Measurements from ENCODE around the gene MAP9. TPM values are rescaled to one million over a fixed set of nuclear protein-coding genes. Genes with fewer than 3 reads are reported as not detected.

Gene MAP9
- total and polyA plus RNA-seq, 3 donors from 2014 or later, result 3.0 to 32.4 (median 24.7) TPM

DNA sequence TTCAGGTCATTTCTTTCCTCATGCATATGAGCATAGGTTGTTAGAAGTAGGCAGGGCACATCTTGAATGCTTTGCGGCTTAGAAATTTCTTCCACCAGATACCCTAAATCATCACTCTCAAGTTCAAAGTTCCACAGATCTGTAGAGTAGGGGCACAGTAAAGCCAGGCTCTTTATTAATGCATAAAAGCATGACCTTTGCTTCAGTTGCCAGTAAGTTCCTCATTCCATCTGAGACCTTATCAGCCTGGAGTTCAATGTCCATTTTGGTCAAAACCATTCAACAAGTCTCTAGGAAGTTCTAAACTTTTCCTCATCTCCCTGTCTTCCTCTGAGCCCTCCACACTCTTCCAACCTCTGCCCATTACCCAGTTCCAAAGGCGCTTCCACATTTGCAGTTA, 77.7 kb downstream of the MAP9 start:
- Histone ChIP-seq H3K27me3 (no peaks in the 10 kb centered on the region), H3K27ac (no peak overlapping the region), H3K9me3 (no peaks in the 10 kb centered on the region), H3K4me1 (no peaks in the 10 kb centered on the region), H3K36me3 (ENCODE audit: low read depth, missing control alignments) (no peaks in the 10 kb centered on the region), H3K4me3 (no peak overlapping the region)
- no peak for TF ChIP-seq POLR2A (IDR thresholded peaks at IDR 0.05)
- TF ChIP-seq, protein P1, sequence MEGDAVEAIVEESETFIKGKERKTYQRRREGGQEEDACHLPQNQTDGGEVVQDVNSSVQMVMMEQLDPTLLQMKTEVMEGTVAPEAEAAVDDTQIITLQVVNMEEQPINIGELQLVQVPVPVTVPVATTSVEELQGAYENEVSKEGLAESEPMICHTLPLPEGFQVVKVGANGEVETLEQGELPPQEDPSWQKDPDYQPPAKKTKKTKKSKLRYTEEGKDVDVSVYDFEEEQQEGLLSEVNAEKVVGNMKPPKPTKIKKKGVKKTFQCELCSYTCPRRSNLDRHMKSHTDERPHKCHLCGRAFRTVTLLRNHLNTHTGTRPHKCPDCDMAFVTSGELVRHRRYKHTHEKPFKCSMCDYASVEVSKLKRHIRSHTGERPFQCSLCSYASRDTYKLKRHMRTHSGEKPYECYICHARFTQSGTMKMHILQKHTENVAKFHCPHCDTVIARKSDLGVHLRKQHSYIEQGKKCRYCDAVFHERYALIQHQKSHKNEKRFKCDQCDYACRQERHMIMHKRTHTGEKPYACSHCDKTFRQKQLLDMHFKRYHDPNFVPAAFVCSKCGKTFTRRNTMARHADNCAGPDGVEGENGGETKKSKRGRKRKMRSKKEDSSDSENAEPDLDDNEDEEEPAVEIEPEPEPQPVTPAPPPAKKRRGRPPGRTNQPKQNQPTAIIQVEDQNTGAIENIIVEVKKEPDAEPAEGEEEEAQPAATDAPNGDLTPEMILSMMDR (IDR thresholded peaks at IDR 0.05), result no peak
- 97 to 100% methylated on average over 2 of the region's 2 CpGs for WGBS, 2 donors
- intact Hi-C loops (cut with DNase I; ENCODE audit: low total_unique reads), result no loop called here
- no peak for DNase-seq

Small RNA genes lying within 50 kb of the gene (small RNA-seq; reads per million reads assigned to genes)
- 0 reads per million in 2 donors for gene AC097467.4
- 0 reads per million in 2 donors for gene YWHAEP4

Other genes starting within 250 kb of the MAP9 start
- 1 to 10 TPM; 1.0 to 3.3 TPM for gene NPY2R, start 168.3 kb downstream of the MAP9 start, total RNA-seq
- 0.58 TPM for gene NPY2R, start 168.3 kb downstream of the MAP9 start, polyA plus RNA-seq (ENCODE audit: insufficient read depth, low read depth, low replicate concordance)

All from testis (tissue), 3 donors.